ENCODE results near the gene E4F1.

DNA sequence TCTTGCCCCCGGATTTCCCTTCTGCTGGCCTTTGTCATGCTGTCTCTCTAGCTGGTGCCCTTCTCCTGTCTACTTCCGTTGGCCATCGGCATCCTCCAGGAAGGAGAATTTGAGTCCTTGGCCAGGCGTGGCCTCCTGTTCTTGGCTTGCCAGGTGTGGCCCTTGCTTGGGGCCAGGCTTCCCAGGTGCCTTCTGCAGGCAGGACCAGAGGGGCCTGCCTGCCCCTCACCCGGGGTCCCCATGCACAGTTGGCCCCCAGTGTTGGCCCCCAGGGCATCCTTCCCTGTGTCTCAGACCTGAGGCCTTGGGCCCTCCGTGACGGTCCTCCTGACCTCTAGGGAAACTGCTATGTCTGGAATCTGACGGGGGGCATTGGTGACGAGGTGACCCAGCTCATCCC is 15.5 kb upstream of the E4F1 start:
- TF ChIP-seq GATA2 (IDR thresholded peaks at IDR 0.05; ENCODE audit: low read depth, low read length) (no peak), GATA3 (IDR thresholded peaks at IDR 0.05; ENCODE audit: low read depth, low read length) (no peak)

Data from SH-SY5Y (cell line).